Keratinocyte (primary cell): ENCODE measurements around the gene RPN1. TPM values are rescaled to one million over a fixed set of nuclear protein-coding genes. Genes with fewer than 3 reads are reported as not detected.

Experiments
- DNase-seq: peaks from one replicate; pipeline ENCODE4 v3.0.0-alpha.2; 2011; ENCODE audit warnings: low read depth, missing footprints, low spot score
- FAIRE-seq: peaks from 2 replicates; lab custom pipeline; 2011; peaks lifted over from hg19 to GRCh38; lab: Jason Lieb, UNC
- H2AFZ ChIP-seq: 2 replicates; pipeline ENCODE4 v1.6.0; 2012; ENCODE audit warnings: low read length, control low read depth, inconsistent platforms; ENCODE audit not compliant: control insufficient read depth
- H3K27ac ChIP-seq: 2 replicates; pipeline ENCODE4 v1.5.1; 2011; ENCODE audit warnings: low read length; ENCODE audit not compliant: control insufficient read depth, insufficient read depth
- H3K27me3 ChIP-seq: 3 replicates; pipeline ENCODE4 v1.6.0; 2011; ENCODE audit warnings: low read length; ENCODE audit not compliant: control insufficient read depth, insufficient read depth; ENCODE audit errors: extremely low read depth
- H3K36me3 ChIP-seq, 2 experiments: 2 replicates in 1 of 2; 3 replicates in 1 of 2; pipeline ENCODE4 v1.5.1; 2011; ENCODE audit warnings: low read length in 2 of 2, mild to moderate bottlenecking in 1 of 2; ENCODE audit not compliant: control insufficient read depth in 2 of 2, insufficient read depth in 2 of 2; ENCODE audit errors: extremely low read depth in 1 of 2
- H3K4me1 ChIP-seq: 3 replicates; pipeline ENCODE4 v1.5.1; 2011; ENCODE audit warnings: low read length; ENCODE audit not compliant: control insufficient read depth, insufficient read depth; ENCODE audit errors: extremely low read depth
- H3K4me2 ChIP-seq: 3 replicates; pipeline ENCODE4 v1.6.0; 2011; ENCODE audit warnings: low read depth, low read length; ENCODE audit not compliant: control insufficient read depth, insufficient read depth; ENCODE audit errors: extremely low read depth
- H3K4me3 ChIP-seq, 3 experiments: fragments of 200-600 bp in 1 of 3; sonication (generic) in 1 of 3; 2 replicates in 2 of 3; 3 replicates in 1 of 3; pipeline ENCODE4 v1.5.1; 2011 to 2016; ENCODE audit warnings: low read length in 3 of 3, mild to moderate bottlenecking in 3 of 3, control low read depth in 2 of 3, inconsistent platforms in 1 of 3, low read depth in 1 of 3, mixed read lengths in 1 of 3, mixed run types in 1 of 3, moderate library complexity in 1 of 3; ENCODE audit not compliant: control insufficient read depth in 2 of 3, insufficient read depth in 2 of 3; ENCODE audit errors: extremely low read depth in 1 of 3
- H3K79me2 ChIP-seq: 2 replicates; pipeline ENCODE4 v1.6.0; 2012; ENCODE audit warnings: low read length; ENCODE audit not compliant: control insufficient read depth, insufficient read depth
- H3K9ac ChIP-seq: 3 replicates; pipeline ENCODE4 v1.6.0; 2011; ENCODE audit warnings: low read length; ENCODE audit not compliant: control insufficient read depth, insufficient read depth; ENCODE audit errors: extremely low read depth
- H3K9me1 ChIP-seq: 3 replicates; pipeline ENCODE4 v1.6.0; 2011; ENCODE audit warnings: low read length; ENCODE audit not compliant: control insufficient read depth, insufficient read depth; ENCODE audit errors: extremely low read depth
- H3K9me3 ChIP-seq: 2 replicates; pipeline ENCODE4 v1.5.1; 2012; ENCODE audit warnings: low read depth, low read length; ENCODE audit not compliant: control insufficient read depth
- H4K20me1 ChIP-seq: 3 replicates; pipeline ENCODE4 v1.6.0; 2011; ENCODE audit warnings: low read length; ENCODE audit not compliant: control insufficient read depth, insufficient read depth; ENCODE audit errors: extremely low read depth
- CTCF ChIP-seq, 3 experiments: IDR thresholded peaks in 1 of 3; conservative IDR thresholded peaks in 1 of 3; optimal IDR thresholded peaks in 1 of 3; 2 replicates in 2 of 3; 3 replicates in 1 of 3; pipeline versions ENCODE3 to v1.5.1; 2011; ENCODE audit warnings: low read length in 3 of 3, mild to moderate bottlenecking in 3 of 3, moderate library complexity in 2 of 3, control low read depth in 1 of 3, inconsistent platforms in 1 of 3; ENCODE audit not compliant: insufficient read depth in 2 of 3; ENCODE audit errors: extremely low read depth in 1 of 3
- EZH2 ChIP-seq: IDR thresholded peaks from one replicate; pipeline ENCODE4 v1.6.1; 2012; ENCODE audit warnings: inconsistent platforms, mild to moderate bottlenecking, low read length, moderate library complexity
- dilution Hi-C: fragments of 300-500 bp; cut with MboI; formaldehyde crosslinking; loops from one replicate; pipeline ENCODE4 v1.7.0; 2020; ENCODE audit warnings: low sequenced_read_pairs; ENCODE audit not compliant: extremely low pct_ligation_motif_present
- polyA plus RNA-seq, 5 experiments: library from polyadenylated mRNA; depleted of rRNA in 3 of 5; stranded (reverse) in 3 of 5; stranded (forward) in 1 of 5; unstranded in 1 of 5; fragments of >200 nt; gene quantifications; 1 replicate in 1 of 5; 2 replicates in 3 of 5; 3 replicates in 1 of 5; pipeline versions ENCODE4 v1.2.1 to v1.2.3, GENCODE V29; 2011 to 2012; ENCODE audit warnings: missing spikeins in 2 of 5, low read depth in 1 of 5, low replicate concordance in 1 of 5

Gene RPN1
- polyA plus RNA-seq, 1 donor (not counting 4 experiments of a cell fraction or from before 2014, with no cell fraction given): 350 TPM

- H3K27ac ChIP-seq: no peak overlapping the region
Measured at GRCh38 chr3:128579927-128580326, 70.7 kb downstream of the RPN1 start.

GRCh38 chr3:128578346-128578745 is 72.3 kb downstream of the RPN1 start:
- H3K36me3 ChIP-seq: no peaks in the 10 kb centered on the region
- DNase-seq (no peak), FAIRE-seq (no peak)
- dilution Hi-C loops: no loop called here
- H3K9me1 ChIP-seq: no peaks in the 10 kb centered on the region
- no peaks in the 10 kb centered on the region for H3K4me1 ChIP-seq
- H3K9me3 ChIP-seq: peaks cover 3% of the 10 kb centered on the region
- no peaks in the 10 kb centered on the region for H3K79me2 ChIP-seq
- H3K4me3 ChIP-seq: no peak overlapping the region
- TF ChIP-seq CTCF (optimal IDR thresholded peaks at IDR 0.05 in 1 of 3, IDR thresholded peaks at IDR 0.05 in 1 of 3, conservative IDR thresholded peaks at IDR 0.05 in 1 of 3; ENCODE audit: extremely low read depth in 1 of 3, insufficient read depth in 2 of 3, low read length in 3 of 3) (no peak), EZH2 (no peak)
- H3K27me3 ChIP-seq: peaks cover 19% of the 10 kb centered on the region
- H3K27ac ChIP-seq: no peak overlapping the region
- no peaks in the 10 kb centered on the region for H4K20me1 ChIP-seq
- no peak overlapping the region for H3K4me2 ChIP-seq
- H3K9ac ChIP-seq: no peak overlapping the region
- no peak overlapping the region for H2AFZ ChIP-seq

More at GRCh38 chr3:128579927-128580326, 70.7 kb downstream of the RPN1 start:
- dilution Hi-C loops: no loop called here
- no peaks in the 10 kb centered on the region for H3K9me1 ChIP-seq
- FAIRE-seq (no peak), DNase-seq (no peak)
- H3K27me3 ChIP-seq: peaks cover 9% of the 10 kb centered on the region
- TF ChIP-seq CTCF (optimal IDR thresholded peaks at IDR 0.05 in 1 of 3, IDR thresholded peaks at IDR 0.05 in 1 of 3, conservative IDR thresholded peaks at IDR 0.05 in 1 of 3; ENCODE audit: extremely low read depth in 1 of 3, insufficient read depth in 2 of 3, low read length in 3 of 3) (no peak), EZH2 (no peak)
- no peak overlapping the region for H3K4me2 ChIP-seq
- H4K20me1 ChIP-seq: no peaks in the 10 kb centered on the region
- H3K9me3 ChIP-seq: peaks cover 3% of the 10 kb centered on the region
- no peak overlapping the region for H2AFZ ChIP-seq
- H3K4me3 ChIP-seq: no peak overlapping the region
- no peak overlapping the region for H3K9ac ChIP-seq
- H3K79me2 ChIP-seq: no peaks in the 10 kb centered on the region
- no peaks in the 10 kb centered on the region for H3K36me3 ChIP-seq
- H3K4me1 ChIP-seq: no peaks in the 10 kb centered on the region
